GM19397 (cell line): Measurements from ENCODE around the gene PLGRKT.
"Not testable (repeated sequence)": the region's sequence is repeated elsewhere in the genome, so short reads cannot be mapped to it uniquely, and the experiment has no call there.

Experiments used
- ATAC-seq: cut with Tn5 transposase; IDR thresholded peaks from one replicate; pipeline ENCODE4 v1.9.1; 2021; ENCODE audit warnings: mild to moderate bottlenecking, moderate library complexity; ENCODE audit not compliant: unreplicated experiment

PLGRKT gene

GRCh38 chr9:5437254-5438216 is at the start of gene PLGRKT:
Gene PLGRKT, minus strand, starts transcription at chr9:5437925. Its CDS starts 5,948 bp downstream, at chr9:5431977.
- ATAC-seq, result peak; percentile 83

DNA sequence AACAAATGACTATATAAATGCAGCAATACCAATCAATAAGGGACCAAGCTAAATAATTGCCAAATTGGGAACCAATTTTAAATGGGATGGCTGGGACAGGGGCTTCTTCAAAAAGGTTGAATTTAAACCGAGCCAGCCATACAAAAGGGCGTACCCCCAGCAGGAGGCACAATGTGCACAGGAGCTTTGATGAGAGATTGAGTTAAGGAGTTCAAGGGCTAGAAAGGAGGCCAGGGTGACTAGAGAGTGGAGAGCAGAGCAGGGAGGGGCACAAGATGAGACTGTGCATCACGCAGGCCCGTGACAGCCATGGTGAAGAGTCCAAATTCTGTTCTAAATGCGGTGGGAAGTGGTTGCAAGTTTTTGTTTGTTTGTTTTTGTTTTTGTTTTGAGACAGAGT is 49.3 kb upstream of the PLGRKT start:
- no peak for ATAC-seq

GRCh38 chr9:5485378-5486085 is 47.8 kb upstream of the PLGRKT start:
- no peak for ATAC-seq

- no peak for ATAC-seq
Observed at GRCh38 chr9:5483306-5483705, 45.6 kb upstream of the PLGRKT start.

GRCh38 chr9:5482194-5482593 is 44.5 kb upstream of the PLGRKT start:
- ATAC-seq, result no peak

- ATAC-seq, result no peak
Observed at GRCh38 chr9:5481322-5482040, 43.8 kb upstream of the PLGRKT start.

- no peak for ATAC-seq
Observed at GRCh38 chr9:5480919-5481318, 43.2 kb upstream of the PLGRKT start.

DNA sequence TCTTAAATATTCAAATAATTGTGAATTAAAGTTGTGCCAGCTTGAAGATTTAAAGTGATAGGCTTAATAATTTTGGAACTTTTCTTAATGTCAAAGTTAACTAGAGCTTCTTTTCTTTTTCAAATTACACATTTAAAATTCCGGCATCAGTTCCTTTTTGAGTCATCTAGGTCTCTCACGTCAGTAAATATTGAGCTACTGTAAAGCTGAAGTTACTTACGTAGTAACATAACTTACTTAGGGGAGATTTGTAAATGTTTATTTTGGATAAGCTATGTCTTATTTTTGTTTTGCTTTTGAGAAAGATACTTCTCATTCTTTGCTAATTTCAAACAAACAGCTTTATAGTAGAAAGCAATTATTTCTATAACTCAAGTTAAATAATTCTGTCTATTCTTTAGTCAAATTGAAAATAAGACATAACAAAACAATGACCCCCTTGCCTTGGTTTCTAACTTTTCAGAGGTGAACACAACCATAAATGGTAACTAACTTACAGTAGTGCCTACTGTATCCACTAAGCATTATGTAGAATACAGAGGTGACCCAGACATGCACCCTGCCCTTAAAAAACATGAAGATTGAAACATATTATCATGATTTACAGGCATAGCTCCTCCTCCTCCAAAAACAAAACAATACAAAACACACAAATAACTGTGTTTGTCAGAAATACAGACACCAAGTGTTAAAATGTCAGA is 42.4 kb upstream of the PLGRKT start:
- ATAC-seq, result no peak

DNA sequence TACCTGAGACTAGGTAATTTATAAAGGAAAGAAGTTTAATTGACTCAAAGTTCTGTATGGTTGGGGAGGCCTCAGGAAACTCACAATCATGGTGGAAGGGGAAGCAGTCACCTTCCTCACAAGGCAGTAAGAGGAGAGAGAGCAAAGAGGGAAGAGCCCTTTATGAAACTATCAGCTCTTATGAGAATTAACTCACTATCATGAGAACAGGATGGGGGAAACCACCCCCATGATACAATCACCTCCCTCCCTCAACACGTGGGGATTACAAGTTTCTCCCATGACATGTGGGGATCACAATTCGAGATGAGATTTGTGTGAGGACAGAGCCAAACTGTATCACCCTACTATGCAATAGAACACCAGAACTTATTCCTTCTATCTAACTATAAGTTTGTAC is 40.5 kb upstream of the PLGRKT start:
- no peak for ATAC-seq

DNA sequence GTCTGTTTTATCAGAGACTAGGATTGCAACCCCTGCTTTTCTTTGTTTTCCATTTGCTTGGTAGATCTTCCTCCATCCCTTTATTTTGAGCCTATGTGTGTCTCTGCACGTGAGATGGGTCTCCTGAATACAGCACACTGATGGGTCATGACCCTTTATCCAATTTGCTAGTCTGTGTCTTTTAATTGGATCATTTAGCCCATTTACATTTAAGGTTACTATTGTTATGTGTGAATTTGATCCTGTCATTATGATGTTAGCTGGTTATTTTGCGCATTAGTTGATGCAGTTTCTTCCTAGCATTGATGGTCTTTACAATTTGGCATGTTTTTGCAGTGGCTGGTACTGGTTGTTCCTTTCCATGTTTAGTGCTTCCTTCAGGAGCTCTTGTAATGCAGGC is 37.9 kb upstream of the PLGRKT start:
- not testable (repeated sequence) for ATAC-seq

- ATAC-seq, result no peak
Observed at GRCh38 chr9:5470816-5471215, 33.1 kb upstream of the PLGRKT start.

DNA sequence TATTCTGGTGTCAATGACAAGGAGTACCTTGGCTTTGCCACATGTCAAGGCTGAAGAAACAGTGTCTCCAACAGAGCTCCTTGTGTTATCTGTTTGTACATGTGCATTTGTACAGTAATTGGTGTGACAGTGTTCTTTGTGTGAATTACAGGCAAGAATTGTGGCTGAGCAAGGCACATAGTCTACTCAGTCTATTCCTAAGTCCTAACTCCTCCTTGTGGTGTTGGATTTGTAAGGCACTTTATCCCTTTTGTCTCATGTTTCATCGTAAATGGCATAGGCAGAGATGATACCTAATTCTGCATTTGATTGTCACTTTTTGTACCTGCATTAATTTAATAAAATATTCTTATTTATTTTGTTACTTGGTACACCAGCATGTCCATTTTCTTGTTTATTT is 32.4 kb upstream of the PLGRKT start:
- ATAC-seq, result no peak

DNA sequence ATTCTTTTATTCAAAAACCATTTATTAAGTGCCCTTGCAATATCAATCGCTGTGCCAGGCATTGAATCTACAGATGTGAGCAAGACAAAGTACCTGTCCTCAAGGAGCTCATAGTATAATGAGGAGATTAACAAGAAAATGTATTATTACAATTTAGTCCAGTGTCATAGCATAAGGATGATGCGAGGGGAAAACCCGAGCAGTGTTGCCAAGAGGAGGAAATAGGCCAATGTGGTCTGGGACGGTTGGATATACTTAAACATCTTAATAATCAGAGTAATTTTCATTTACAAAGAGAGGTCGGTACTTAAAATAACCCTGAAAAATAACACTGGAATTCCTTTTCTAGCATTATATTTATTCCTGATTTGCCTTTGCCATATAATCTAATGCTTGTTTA is 31.1 kb upstream of the PLGRKT start:
- no peak for ATAC-seq

DNA sequence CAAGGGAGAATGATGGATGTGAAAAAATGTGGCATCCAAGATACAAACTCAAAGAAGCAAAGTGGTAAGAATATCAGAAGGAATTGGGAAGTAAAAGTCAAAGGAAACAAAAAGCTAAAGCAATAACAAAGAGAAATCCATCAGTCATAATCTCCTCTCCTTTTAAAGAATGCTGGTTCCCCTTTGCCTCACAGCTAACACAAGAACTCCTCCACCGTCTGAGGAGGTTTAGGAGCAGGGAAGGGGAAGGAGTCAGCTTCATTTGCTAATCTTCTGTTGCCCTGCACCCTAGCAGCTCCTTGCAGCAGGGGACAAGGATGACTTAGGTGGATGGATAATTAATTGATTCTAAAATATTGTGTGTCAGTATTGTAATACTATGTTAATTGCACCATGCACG is 29.0 kb upstream of the PLGRKT start:
- no peak for ATAC-seq

GRCh38 chr9:5466005-5466404 is 28.3 kb upstream of the PLGRKT start:
- ATAC-seq, result no peak

DNA sequence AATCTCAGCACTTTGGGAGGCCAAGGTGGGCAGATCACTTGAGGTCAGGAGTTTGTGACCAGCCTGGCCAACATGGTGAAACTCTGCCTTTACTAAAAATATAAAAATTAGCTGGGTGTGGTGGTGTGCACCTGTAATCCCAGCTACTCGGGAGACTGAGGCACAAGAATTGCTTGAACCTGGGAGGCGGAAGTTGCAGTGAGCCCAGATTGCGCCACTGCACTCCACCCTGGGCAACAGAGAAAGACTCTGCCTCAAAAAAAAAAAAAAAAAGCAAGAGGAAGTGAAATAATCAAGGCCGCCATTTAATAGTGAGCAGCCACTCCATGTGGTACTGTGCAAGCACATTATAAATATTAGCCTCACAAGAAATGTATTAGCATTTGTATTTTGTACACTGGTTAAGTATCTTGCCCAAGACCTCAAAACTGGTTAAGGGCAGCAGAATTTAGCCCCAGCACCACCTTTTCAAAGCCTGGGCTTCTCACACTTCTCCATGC is 27.2 kb upstream of the PLGRKT start:
- ATAC-seq, result not testable (repeated sequence)

- no peak for ATAC-seq
Observed at GRCh38 chr9:5460157-5460556, 22.4 kb upstream of the PLGRKT start.

GRCh38 chr9:5459289-5459829 is 21.6 kb upstream of the PLGRKT start:
- ATAC-seq, result peak; percentile 49

- ATAC-seq, result no peak
Observed at GRCh38 chr9:5455181-5455580, 17.5 kb upstream of the PLGRKT start.

DNA sequence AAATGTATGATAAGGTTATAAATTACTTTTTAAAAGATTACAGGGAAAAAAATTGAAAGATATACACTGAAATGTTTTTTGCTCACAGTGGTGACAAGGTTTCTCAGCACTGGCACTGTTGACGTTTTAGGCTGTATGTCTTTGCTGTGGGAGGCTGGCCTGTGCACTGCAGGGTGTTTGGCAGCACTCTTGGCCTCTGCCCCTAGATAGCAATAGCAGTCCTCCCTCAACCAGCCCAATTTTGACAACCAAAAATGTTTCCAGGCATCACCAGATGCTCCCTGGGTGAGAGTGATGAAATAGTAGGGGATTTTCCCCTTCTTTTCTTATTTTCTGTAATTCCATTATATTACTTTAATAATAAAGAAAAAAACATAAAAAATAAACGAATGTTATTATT is 15.9 kb upstream of the PLGRKT start:
- no peak for ATAC-seq
